Measurements from ENCODE around the gene CD74. TPM values are rescaled to one million over a fixed set of nuclear protein-coding genes. Genes with fewer than 3 reads are reported as not detected.

Gene CD74
- total and polyA plus RNA-seq, 10 of the 15 experiments (the other 5 are each of a cell fraction or from before 2014, with no cell fraction given) = 1,387 to 11,063 (median 3,922) TPM

DNA sequence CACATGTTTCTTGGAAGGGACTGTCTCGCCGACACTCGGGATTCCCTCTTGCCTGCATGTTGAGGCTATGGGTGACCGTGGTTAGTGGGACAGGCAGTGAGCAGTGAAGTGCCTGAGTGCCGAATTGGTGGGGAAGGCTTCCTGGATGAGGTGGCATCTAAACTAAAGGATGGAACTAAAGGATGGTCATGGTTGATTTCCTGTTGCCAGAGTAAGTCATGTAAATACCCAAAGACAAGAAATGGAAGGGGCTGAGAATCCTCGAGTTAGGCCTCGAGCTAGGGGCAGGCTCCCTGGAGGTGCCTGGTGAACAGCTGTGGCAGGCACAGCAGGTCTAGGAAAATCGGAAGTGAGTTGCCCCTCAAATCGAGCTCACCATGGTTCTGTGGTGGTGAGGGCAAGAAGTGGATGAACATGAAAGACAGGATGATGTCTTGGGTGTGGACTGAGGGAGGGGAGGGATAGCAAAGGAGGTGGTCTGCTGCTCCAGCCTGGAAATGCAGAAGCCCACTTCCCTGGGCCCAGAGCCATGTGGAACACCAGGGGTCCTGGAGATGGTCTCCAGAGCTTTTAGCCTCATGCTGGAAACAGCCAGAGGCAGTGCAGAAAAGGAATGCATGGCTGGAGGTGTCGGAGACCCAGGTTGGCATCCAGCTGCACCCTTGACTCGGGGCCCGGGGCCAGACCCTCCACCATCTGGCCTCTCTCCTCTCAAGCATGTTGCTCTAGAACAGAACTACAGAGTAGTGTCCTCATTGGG lies 12.2 kb downstream of the CD74 start (continued):
- TF ChIP-seq, protein P1, sequence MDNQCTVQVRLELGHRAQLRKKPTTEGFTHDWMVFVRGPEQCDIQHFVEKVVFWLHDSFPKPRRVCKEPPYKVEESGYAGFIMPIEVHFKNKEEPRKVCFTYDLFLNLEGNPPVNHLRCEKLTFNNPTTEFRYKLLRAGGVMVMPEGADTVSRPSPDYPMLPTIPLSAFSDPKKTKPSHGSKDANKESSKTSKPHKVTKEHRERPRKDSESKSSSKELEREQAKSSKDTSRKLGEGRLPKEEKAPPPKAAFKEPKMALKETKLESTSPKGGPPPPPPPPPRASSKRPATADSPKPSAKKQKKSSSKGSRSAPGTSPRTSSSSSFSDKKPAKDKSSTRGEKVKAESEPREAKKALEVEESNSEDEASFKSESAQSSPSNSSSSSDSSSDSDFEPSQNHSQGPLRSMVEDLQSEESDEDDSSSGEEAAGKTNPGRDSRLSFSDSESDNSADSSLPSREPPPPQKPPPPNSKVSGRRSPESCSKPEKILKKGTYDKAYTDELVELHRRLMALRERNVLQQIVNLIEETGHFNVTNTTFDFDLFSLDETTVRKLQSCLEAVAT (IDR thresholded peaks at IDR 0.05) = no peak
- TF ChIP-seq RBBP5 (conservative IDR thresholded peaks at IDR 0.05) (no peak), EED (IDR thresholded peaks at IDR 0.05; ENCODE audit: low read depth) (peak; percentile 89), HDAC2 (IDR thresholded peaks at IDR 0.05) (no peak), HDAC6 (IDR thresholded peaks at IDR 0.05; ENCODE audit: unreplicated experiment) (no peak), NFYA (IDR thresholded peaks at IDR 0.05; ENCODE audit: borderline replicate concordance, low read depth, low read length) (no peak), CHD2 (IDR thresholded peaks at IDR 0.05; ENCODE audit: borderline replicate concordance, low read depth, low read length) (no peak), GABPA (IDR thresholded peaks at IDR 0.05; ENCODE audit: low read depth) (no peak), POU2F2 (IDR thresholded peaks at IDR 0.05; ENCODE audit: borderline replicate concordance, low read depth, low read length) (peak; percentile 76), EGR1 (IDR thresholded peaks at IDR 0.05; ENCODE audit: borderline replicate concordance in 1 of 2, low read depth in 2 of 2, low read length in 2 of 2) (0 out of 3 replicates have a peak, but pooled peaks of 1 of the 2 experiments have one; percentile 40), EP300 (IDR thresholded peaks at IDR 0.05; ENCODE audit: borderline replicate concordance in 1 of 2, control insufficient read depth in 1 of 2, low read depth in 2 of 2, low read length in 2 of 2) (no peak)
- TF ChIP-seq, protein P2, sequence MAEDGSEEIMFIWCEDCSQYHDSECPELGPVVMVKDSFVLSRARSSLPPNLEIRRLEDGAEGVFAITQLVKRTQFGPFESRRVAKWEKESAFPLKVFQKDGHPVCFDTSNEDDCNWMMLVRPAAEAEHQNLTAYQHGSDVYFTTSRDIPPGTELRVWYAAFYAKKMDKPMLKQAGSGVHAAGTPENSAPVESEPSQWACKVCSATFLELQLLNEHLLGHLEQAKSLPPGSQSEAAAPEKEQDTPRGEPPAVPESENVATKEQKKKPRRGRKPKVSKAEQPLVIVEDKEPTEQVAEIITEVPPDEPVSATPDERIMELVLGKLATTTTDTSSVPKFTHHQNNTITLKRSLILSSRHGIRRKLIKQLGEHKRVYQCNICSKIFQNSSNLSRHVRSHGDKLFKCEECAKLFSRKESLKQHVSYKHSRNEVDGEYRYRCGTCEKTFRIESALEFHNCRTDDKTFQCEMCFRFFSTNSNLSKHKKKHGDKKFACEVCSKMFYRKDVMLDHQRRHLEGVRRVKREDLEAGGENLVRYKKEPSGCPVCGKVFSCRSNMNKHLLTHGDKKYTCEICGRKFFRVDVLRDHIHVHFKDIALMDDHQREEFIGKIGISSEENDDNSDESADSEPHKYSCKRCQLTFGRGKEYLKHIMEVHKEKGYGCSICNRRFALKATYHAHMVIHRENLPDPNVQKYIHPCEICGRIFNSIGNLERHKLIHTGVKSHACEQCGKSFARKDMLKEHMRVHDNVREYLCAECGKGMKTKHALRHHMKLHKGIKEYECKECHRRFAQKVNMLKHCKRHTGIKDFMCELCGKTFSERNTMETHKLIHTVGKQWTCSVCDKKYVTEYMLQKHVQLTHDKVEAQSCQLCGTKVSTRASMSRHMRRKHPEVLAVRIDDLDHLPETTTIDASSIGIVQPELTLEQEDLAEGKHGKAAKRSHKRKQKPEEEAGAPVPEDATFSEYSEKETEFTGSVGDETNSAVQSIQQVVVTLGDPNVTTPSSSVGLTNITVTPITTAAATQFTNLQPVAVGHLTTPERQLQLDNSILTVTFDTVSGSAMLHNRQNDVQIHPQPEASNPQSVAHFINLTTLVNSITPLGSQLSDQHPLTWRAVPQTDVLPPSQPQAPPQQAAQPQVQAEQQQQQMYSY (CRISPR knock-in tag; IDR thresholded peaks at IDR 0.05) = 0 out of 2 replicates have a peak, but pooled peaks have one; percentile 43
- TF ChIP-seq, protein P3, sequence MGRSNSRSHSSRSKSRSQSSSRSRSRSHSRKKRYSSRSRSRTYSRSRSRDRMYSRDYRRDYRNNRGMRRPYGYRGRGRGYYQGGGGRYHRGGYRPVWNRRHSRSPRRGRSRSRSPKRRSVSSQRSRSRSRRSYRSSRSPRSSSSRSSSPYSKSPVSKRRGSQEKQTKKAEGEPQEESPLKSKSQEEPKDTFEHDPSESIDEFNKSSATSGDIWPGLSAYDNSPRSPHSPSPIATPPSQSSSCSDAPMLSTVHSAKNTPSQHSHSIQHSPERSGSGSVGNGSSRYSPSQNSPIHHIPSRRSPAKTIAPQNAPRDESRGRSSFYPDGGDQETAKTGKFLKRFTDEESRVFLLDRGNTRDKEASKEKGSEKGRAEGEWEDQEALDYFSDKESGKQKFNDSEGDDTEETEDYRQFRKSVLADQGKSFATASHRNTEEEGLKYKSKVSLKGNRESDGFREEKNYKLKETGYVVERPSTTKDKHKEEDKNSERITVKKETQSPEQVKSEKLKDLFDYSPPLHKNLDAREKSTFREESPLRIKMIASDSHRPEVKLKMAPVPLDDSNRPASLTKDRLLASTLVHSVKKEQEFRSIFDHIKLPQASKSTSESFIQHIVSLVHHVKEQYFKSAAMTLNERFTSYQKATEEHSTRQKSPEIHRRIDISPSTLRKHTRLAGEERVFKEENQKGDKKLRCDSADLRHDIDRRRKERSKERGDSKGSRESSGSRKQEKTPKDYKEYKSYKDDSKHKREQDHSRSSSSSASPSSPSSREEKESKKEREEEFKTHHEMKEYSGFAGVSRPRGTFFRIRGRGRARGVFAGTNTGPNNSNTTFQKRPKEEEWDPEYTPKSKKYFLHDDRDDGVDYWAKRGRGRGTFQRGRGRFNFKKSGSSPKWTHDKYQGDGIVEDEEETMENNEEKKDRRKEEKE (IDR thresholded peaks at IDR 0.05) = peak; percentile 27; the same call in 1 of the 2 replicates
- TF ChIP-seq, protein P4, sequence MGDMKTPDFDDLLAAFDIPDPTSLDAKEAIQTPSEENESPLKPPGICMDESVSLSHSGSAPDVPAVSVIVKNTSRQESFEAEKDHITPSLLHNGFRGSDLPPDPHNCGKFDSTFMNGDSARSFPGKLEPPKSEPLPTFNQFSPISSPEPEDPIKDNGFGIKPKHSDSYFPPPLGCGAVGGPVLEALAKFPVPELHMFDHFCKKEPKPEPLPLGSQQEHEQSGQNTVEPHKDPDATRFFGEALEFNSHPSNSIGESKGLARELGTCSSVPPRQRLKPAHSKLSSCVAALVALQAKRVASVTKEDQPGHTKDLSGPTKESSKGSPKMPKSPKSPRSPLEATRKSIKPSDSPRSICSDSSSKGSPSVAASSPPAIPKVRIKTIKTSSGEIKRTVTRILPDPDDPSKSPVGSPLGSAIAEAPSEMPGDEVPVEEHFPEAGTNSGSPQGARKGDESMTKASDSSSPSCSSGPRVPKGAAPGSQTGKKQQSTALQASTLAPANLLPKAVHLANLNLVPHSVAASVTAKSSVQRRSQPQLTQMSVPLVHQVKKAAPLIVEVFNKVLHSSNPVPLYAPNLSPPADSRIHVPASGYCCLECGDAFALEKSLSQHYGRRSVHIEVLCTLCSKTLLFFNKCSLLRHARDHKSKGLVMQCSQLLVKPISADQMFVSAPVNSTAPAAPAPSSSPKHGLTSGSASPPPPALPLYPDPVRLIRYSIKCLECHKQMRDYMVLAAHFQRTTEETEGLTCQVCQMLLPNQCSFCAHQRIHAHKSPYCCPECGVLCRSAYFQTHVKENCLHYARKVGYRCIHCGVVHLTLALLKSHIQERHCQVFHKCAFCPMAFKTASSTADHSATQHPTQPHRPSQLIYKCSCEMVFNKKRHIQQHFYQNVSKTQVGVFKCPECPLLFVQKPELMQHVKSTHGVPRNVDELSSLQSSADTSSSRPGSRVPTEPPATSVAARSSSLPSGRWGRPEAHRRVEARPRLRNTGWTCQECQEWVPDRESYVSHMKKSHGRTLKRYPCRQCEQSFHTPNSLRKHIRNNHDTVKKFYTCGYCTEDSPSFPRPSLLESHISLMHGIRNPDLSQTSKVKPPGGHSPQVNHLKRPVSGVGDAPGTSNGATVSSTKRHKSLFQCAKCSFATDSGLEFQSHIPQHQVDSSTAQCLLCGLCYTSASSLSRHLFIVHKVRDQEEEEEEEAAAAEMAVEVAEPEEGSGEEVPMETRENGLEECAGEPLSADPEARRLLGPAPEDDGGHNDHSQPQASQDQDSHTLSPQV (IDR thresholded peaks at IDR 0.05) = no peak
- TF ChIP-seq, protein P5, sequence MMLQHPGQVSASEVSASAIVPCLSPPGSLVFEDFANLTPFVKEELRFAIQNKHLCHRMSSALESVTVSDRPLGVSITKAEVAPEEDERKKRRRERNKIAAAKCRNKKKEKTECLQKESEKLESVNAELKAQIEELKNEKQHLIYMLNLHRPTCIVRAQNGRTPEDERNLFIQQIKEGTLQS (IDR thresholded peaks at IDR 0.05; ENCODE audit: borderline replicate concordance, extremely low read depth, low read depth, low read length) = no peak

Data from GM12878 (cell line).